HG02610 (cell line): ENCODE results near the gene OR11A1.
"Not testable (repeated sequence)": the region's sequence is repeated elsewhere in the genome, so short reads cannot be mapped to it uniquely, and the experiment has no call there.

Source experiments
- ATAC-seq: cut with Tn5 transposase; IDR thresholded peaks from one replicate; pipeline ENCODE4 v1.9.1; 2021; ENCODE audit warnings: mild to moderate bottlenecking, moderate library complexity; ENCODE audit not compliant: unreplicated experiment

Gene OR11A1

DNA sequence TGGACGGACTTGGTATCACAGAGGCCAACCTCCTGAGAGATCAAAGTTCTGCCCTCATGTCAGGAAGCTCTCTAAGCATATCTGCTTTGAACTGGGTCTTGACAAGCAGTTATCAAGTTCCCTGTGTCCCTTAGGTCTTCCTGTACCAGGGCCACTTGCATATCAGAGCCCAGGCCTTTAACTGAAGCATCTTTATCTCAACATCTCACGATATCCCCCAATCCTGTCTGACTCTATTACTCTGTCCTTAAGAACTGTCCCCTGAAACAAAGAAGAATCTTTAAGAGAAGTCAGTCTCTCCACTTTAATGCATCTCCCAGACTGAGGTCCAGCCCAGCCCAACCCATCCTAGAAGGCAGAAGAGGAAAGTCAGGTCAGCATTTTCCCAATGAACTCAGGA lies 22.7 kb upstream of the OR11A1 start:
- no peak for ATAC-seq

DNA sequence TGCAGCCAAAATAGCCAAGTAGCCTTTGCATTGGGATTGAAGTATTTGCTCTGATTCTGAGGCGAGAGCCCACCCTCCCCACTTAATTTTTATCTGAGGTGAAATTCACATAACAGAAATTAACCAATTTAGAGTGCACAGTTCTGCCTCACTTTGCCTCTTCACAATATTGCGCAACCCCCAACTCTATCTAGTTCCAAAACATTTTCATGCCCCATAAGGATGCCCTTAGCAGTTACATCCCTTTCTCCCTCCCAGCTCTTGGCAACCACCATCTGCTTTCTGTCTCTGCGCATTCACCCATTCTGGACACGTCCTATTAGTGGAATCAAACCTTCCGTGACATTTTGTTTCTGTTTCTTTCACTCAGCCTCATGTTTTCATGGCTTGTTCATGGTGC lies 21.9 kb upstream of the OR11A1 start:
- no peak for ATAC-seq

DNA sequence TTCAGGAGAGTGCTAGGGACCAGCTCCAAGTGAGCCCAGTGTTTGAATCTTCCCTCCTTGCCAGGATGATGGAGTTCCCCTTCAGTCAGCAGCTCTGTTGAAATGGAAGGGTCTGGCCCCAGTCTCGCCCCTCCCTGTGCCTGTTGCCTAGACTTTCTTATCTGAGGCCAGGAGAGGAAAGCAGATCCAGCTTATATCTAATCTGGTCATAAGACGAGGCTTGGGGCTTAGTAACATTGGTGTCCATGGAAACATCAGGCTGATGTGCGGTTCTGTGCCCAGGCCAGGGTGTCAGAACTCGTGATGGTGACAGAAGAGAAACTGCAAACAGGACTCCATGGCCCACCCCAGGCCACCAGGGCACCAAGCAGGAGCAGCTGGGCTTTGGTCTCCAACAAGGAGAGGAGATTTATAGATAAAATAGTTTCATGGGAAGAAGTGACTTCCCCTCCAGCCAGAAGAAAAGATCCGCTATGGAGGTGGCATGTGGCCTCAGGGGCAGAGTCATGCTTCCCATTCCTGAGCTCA lies 21.1 kb upstream of the OR11A1 start:
- ATAC-seq = no peak

DNA sequence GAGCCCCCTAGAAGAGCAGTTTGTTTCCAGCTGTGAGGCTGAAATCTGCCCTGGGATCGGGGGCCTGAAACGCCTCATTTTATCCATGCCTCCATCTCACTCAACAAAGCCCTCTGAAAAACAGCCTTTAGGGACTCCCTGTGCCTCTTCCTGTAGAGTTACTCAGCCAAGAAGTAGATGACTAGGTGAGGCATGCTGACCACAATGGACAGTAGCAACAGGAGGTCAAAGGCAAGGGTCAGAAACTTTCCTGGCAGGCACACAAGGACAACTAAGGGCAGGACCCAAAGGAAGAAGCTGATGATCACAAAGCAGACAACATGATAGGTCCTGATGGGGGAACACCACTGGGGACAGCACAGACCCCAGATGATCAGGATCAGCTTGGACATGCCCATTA lies 18.1 kb upstream of the OR11A1 start:
- ATAC-seq = no peak

DNA sequence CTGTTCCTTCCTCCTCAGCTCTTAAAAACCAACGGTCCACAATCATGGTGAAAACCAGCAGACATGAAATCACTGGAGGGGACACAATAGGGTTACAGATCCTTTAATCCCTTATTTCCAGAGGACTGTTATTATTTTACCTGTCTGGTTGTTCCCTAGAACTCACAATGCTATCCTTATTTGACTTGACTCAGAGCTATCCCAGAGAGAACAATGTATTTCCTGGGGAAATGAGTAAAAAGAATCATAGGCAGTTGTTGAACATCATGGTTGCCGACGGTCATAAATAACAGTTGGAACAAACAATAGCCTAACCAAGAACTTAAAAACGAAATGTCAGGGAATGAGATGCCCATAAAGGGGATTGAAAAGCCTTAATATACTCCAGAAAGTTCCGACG lies 9.4 kb upstream of the OR11A1 start:
- no peak for ATAC-seq

DNA sequence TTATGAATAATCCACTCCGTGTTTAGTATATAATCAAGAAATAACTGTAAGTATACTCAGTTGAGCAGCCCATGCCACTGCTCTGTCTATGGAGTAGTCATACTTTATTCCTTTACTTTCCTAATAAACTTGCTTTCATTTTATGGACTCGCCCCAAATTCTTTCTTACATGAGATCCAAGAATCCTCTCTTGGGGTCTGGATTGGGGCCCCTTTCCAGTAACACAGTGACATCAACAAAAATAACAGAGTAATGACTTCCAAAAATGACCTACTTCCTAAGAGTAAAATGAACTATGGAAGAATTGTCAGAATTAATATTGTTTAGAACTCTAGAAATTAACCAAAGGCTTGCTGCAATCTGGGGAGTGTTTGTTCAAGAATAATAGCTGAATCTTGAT lies 8.9 kb upstream of the OR11A1 start:
- no peak for ATAC-seq

DNA sequence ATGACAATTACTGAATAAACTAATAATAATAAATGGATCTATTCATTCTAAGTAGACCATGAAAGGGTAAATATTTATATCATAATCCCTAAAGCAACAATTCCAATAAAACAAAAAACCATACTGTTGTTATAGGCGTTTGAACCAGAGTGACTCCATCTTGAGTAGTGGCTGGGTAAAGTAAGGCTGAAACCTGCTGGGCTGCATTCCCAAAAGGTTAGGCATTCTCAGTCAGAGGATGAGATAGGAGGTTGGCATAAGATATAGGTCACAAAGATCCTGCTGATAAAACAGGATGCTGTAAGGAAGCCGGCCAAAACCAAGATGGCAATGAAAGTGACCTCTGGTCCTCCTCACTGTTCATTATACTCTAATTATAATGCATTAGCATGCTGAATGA lies 8.4 kb upstream of the OR11A1 start:
- ATAC-seq = no peak

DNA sequence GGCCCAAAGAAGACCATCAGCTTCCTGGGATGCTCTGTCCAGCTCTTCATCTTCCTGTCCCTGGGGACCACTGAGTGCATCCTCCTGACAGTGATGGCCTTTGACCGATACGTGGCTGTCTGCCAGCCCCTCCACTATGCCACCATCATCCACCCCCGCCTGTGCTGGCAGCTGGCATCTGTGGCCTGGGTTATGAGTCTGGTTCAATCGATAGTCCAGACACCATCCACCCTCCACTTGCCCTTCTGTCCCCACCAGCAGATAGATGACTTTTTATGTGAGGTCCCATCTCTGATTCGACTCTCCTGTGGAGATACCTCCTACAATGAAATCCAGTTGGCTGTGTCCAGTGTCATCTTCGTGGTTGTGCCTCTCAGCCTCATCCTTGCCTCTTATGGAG lies 5.2 kb upstream of the OR11A1 start:
- ATAC-seq = no peak

DNA sequence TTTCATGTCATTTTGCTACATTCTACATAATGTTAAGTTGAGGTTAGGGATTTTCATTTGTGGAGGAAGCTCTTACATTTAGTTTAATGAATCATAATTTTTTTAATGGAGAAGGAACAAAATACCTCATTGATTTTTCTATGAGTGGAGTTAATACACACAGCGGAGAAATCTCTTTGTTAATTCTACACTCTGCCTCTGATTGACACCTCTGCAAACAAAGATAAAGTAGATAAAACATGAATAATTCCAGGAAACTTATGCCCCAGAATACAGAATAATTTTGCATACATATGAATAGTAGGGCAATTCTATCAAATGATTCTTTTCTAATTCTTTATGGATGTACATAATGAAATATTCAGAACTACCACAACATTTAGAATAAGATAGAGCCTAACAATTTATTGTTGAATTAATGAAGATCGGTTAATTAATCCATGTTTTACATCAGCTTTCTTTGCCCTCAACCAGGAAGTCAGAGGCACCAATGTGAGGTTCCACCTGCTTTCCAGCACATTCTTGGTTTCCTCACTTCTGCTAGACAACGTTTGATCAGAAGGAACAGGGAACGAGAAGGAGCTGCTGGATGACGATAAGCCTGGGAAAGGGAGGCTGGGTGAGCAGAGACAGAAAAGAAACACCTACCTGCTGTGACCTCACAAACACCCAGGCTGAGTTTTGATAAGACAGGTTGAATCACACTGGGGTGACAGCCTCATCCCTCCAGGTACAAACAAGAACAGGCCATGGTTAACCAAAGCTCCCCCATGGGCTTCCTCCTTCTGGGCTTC lies 4.3 kb upstream of the OR11A1 start:
- ATAC-seq = no peak

DNA sequence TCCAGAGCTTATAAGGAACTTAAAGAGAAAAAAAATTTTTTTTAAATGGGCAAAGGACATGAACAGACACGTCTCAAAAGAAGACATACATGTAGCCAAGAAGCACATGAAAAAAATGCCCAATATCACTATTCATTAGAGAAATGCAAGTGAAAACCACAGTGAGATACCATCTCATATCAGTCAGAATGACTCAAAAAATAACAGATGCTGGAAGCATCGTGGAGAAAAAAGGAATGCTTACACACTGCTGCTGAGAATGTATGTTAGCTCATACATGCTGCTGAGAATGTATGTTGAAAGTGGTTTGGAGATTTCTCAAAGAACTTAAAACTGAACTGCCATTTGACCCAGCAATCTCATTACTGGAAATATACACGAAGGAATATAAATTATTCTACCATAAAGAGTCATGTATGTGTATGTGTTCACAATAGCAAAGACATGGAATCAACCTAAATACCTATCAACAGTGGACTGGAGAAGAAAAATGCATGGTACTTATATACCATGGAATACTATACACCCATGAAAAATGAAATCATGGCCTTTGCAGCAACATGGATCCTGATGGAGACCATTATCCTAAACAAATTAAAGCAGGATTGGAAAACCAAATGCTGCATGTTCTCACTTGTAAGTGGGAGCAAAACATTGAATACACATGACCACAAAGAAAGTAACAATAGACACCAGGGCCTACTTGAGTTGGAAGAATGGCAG lies 5.2 kb downstream of the OR11A1 start:
- ATAC-seq = no peak

DNA sequence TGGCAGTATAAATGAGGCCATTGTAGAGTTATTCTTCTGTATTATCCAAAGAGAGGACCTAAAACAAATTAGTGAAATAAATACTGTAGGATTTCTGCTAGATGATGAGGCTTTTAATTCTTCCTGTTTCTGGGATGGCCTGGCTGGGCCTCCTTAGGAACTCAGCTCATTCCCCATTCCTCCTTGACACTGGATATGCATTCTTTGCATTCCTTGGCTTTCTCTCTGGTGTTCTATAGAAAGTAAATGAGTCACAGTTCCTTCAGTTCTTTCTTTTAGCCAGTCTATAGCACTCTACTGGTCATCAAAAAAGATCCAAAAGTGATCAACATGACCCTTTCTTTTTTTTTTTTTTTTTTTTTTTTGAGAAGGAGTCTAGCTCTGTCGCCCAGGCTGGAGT lies 9.2 kb downstream of the OR11A1 start:
- ATAC-seq = no peak

DNA sequence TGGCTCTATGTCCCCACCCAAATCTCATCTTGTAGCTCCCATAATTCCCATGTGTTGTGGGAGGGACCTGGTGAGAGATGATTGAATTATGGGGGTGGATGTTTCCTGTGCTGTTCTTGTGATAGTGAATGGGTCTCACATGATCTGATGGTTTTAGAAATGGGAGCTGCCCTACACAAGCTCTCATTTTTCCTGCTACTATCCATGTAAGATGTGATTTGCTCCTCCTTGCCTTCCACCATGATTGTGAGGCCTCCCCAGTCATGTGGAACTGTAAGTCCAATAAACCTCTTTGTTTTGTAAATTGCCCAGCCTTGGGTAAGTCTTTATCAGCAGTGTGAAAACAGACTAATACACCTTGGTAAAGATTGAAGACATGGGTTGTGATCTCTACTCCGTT lies 12.8 kb downstream of the OR11A1 start:
- not testable (repeated sequence) for ATAC-seq

DNA sequence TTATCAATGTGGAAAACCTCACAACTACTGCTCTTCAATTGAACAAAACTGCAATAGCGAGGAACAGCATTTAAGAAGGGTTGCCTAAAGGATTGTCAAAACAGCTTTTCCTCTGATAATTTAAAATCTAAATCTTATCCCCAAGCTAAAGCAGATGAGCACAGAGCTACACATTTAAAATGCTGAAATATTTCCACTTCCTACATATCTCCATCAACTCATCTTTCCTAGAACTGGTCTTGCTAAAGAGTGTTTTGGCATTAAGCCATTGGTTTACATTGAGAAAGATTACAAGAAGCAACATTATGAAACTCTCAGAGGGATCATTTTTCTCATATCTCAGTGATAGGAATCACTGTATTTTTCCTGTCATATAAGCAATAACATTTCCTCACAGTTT lies 14.2 kb downstream of the OR11A1 start:
- no peak for ATAC-seq

DNA sequence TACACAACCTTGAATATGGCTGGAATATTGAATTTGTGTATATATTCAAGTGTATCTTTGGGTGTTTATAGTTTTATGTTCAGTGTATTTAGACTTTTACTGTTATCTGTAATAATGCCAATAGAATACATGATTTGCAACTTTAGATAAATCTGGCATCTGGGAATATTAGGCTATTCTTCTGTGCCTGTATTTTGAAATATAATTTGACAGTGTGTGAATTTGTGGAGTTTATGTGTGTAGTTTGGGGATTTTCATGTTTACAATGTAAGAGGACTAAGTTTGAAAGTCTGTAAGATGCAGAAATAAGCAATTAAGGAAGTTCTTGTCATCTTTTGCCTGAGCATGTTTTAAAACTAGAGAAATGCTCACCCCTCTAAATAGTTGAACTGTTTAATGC lies 17.9 kb downstream of the OR11A1 start, which contains the start of gene OR10C1:
OR10C1 (plus strand) TSS at position 301 of the 400 bp plus-strand sequence. CDS start 710 bp downstream, outside the sequence.
- ATAC-seq = no peak

DNA sequence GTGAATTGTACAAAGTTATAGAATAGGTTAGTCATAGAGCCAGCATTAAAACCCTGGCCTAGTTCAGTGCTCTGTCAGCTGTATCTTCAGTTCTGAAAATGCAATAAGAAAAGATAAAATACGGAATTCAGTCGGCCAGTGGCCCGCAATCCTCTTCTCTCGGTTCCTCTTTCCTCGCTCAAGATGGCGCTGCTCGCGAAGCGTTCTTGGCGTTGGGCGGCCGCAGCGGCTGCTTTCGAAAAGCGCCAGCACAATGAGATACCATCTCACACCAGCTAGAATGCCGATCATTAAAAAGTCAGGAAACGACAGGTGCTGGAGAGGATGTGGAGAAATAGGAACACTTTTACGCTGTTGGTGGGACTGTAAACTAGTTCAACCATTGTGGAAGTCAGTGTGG lies 20.1 kb downstream of the OR11A1 start:
- not testable (repeated sequence) for ATAC-seq

DNA sequence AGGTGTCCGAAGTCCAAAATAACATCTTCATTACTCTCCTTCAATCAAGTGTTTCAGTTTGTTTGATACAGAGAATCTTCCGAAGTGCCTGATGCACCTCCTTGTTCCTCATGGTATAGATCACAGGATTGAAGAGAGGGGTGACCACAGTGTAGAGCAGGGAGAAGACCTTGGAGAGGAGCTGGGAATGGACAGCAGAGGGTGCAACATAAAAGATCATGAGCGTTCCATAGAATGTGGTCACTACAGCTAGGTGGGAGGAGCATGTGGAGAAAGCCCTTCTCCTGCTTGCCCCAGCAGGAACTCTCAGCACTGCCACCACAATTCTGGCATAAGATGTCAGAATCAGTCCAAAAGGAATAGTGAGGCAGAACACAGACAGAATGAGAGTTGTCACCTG lies 30.2 kb downstream of the OR11A1 start:
- no peak for ATAC-seq

DNA sequence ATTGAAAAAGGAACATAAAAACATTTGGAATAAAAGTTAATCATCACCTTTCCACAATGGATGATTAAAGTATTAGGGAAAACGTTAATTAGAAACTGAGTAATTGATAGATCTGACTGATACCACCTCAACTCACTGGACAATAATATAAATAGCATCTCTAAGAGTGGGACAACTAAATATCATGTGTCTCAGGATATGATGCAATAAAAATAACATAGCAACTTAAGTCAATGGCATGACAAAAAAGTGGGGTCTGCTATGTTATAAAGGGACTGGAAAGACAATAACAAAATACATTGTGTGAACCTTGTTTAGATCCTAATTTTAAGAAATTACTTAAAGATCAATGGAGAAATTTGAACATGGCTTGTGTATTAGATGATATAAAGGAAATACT lies 31.8 kb downstream of the OR11A1 start:
- ATAC-seq = no peak

DNA sequence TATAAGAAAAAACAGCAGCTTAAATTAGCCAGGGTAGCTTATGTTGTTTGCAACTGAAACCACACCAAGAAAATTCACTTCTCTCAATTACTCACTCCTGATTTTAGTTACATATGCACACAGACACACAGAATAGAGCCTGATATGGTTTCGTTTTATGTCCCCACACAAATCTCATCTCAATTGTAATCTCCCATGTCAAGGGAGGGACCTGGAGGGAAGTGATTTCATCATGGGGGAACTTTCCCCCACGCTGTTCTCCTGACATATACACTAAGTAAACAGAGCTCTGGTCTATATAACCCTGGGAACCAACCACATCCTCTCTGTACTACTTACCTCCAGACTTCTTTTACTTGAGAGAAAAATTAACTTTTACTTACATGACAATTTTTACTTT lies 32.3 kb downstream of the OR11A1 start:
- ATAC-seq = no peak

DNA sequence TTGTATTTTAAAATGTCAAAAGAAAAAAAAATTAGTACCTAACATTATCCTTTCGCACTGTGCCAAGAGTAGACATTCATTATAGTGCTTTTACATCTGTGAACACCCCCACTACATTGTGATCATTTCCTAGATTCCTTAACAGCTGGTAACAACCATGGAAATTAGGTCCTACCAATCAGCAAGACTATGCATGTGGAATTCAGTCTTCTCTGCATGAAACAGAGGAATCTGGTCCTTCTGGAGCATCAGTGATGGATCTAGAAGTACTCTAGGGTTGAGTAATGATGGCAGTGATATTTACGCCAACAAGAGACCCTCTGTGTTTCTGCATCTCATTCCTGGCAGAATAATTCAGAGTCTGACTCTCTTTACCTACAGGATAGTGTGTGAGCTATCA lies 32.7 kb downstream of the OR11A1 start:
- ATAC-seq = no peak

DNA sequence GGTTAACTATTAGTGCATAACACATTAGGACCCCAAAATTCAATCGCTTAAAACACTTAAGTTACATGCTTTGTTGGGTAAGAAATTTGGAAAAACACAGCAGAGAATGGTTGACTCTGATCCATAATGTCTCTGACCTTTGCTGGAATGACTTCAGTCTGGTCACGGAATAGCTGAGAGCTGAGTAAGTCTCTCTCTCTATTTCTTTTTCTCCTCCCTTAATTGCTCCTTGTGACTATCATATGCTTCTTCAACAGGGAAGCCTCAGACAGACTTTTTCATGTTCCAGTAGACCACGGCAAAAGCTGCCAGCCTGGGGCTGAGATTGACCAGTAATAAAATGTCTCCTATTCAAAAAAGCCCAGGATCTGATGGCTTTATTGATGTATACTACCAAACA lies 37.4 kb downstream of the OR11A1 start:
- ATAC-seq = no peak

DNA sequence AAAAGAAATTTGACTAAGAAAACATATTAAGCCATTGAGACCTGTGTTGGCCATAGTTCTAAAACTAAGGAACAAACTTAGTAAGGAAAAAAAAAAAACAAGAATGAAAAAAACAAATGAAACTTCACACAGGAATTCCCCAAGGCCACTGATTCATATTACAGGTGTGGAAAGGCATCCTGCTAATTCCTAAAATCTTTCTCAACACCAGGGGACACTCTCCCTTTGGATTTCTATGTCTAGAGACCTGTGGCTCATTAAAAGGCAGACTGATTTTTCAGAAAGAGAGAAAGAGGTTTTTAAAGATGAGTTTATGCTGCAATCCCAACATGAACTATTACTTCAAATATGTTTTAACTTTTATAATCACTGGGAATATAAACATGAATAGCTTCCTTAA lies 42.3 kb downstream of the OR11A1 start, which contains the start of gene OR12D1:
OR12D1 (plus strand) TSS at position 341 of the 400 bp plus-strand sequence.
- ATAC-seq = no peak

DNA sequence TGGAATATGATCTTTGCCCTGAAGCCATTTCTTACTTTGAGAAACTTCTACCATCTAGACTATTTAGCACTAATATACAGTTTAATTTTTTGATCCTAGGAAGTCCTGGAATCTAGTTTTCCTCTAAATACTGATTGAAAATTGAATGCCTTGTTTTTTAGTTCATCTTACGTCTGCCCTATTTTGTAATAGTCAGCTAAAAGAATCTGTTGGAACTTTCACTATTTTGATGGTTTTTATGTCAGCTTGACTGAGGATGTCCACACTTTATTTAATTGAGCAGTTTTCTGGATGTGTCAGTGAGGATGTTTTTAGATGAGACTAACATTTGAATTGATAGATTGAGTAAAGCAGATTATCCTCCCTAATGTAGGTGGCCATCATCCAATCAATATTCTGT lies 53.1 kb downstream of the OR11A1 start:
- ATAC-seq = no peak
